NK-92 (cell line): ENCODE data around the gene SETD3.
"Not testable (repeated sequence)": the region's sequence is repeated elsewhere in the genome, so short reads cannot be mapped to it uniquely, and the experiment has no call there.

Experiments
- DNase-seq: peaks from one replicate; lab custom pipeline; 2025; ENCODE audit not compliant: unreplicated experiment; lab: John Stamatoyannopoulos, UW

Gene SETD3

GRCh38 chr14:99363616-99364290, 116.9 kb downstream of the SETD3 start:
- no peak for DNase-seq

- DNase-seq, result no peak
These were observed 117.6 kb downstream of the SETD3 start for GRCh38 chr14:99363051-99363450.

- no peak for DNase-seq
These were observed 119.0 kb downstream of the SETD3 start for GRCh38 chr14:99361596-99362215.

- no peak for DNase-seq
These were observed 119.7 kb downstream of the SETD3 start for GRCh38 chr14:99360774-99361595.

- DNase-seq, result no peak
These were observed 120.8 kb downstream of the SETD3 start for GRCh38 chr14:99359906-99360305.

- no peak for DNase-seq
These were observed 122.7 kb downstream of the SETD3 start for GRCh38 chr14:99357916-99358390.

- DNase-seq, result no peak
These were observed 123.3 kb downstream of the SETD3 start for GRCh38 chr14:99357151-99357915.

GRCh38 chr14:99356031-99356608, 124.5 kb downstream of the SETD3 start:
- no peak for DNase-seq

- no peak for DNase-seq
These were observed 126.3 kb downstream of the SETD3 start for GRCh38 chr14:99354166-99354875.

- no peak for DNase-seq
These were observed 127.9 kb downstream of the SETD3 start for GRCh38 chr14:99352688-99353280.

GRCh38 chr14:99351166-99352007, 129.3 kb downstream of the SETD3 start:
- no peak for DNase-seq

GRCh38 chr14:99350751-99351150, 129.9 kb downstream of the SETD3 start:
- no peak for DNase-seq

- no peak for DNase-seq
These were observed 130.8 kb downstream of the SETD3 start for GRCh38 chr14:99349721-99350495.

GRCh38 chr14:99348816-99349614, 131.6 kb downstream of the SETD3 start:
- no peak for DNase-seq

GRCh38 chr14:99348231-99348630, 132.4 kb downstream of the SETD3 start:
- not testable (repeated sequence) for DNase-seq
